GM23248 (cell line): ENCODE data around the gene PIWIL4. TPM values are rescaled to one million over a fixed set of nuclear protein-coding genes. Genes with fewer than 3 reads are reported as not detected.
"Not testable (repeated sequence)": the region's sequence is repeated elsewhere in the genome, so short reads cannot be mapped to it uniquely, and the experiment has no call there.

ENCODE experiments used
- DNase-seq: peaks from one replicate; pipeline ENCODE4 v3.0.0-alpha.2; 2015
- H2AFZ ChIP-seq: fragments of 200-600 bp; sonication (generic); 2 replicates; pipeline ENCODE4 v1.6.1; 2016; ENCODE audit warnings: antibody characterized with exemption
- H3F3A ChIP-seq: fragments of 200-600 bp; sonication (generic); 2 replicates; pipeline ENCODE4 v1.6.1; 2016; ENCODE audit warnings: mild to moderate bottlenecking, antibody characterized with exemption, mixed run types; ENCODE audit not compliant: insufficient read depth
- H3K27ac ChIP-seq: fragments of 200-600 bp; sonication (generic); 2 replicates; pipeline ENCODE4 v1.5.1; 2016; ENCODE audit warnings: mild to moderate bottlenecking
- H3K27me3 ChIP-seq: fragments of 200-600 bp; sonication (generic); replicated peaks from 2 replicates; pipeline ENCODE4 v1.6.1; 2016; ENCODE audit warnings: mild to moderate bottlenecking; ENCODE audit not compliant: insufficient read depth
- H3K36me3 ChIP-seq: fragments of 200-600 bp; sonication (generic); 2 replicates; pipeline ENCODE4 v1.6.1; 2016; ENCODE audit warnings: low read depth, mild to moderate bottlenecking
- H3K4me1 ChIP-seq: fragments of 200-600 bp; sonication (generic); 2 replicates; pipeline ENCODE4 v1.6.1; 2016; ENCODE audit warnings: mild to moderate bottlenecking; ENCODE audit not compliant: insufficient read depth
- H3K4me2 ChIP-seq: fragments of 200-600 bp; sonication (generic); one replicate; pipeline ENCODE4 v1.6.1; 2016; ENCODE audit warnings: mild to moderate bottlenecking; ENCODE audit not compliant: unreplicated experiment
- H3K4me3 ChIP-seq: fragments of 200-600 bp; sonication (generic); 2 replicates; pipeline ENCODE4 v1.5.1; 2016; ENCODE audit warnings: mild to moderate bottlenecking
- H3K79me2 ChIP-seq: fragments of 200-600 bp; sonication (generic); 2 replicates; pipeline ENCODE4 v1.6.1; 2016; ENCODE audit warnings: mild to moderate bottlenecking; ENCODE audit not compliant: insufficient read depth
- H3K9ac ChIP-seq: fragments of 200-600 bp; sonication (generic); 2 replicates; pipeline ENCODE4 v1.6.1; 2016; ENCODE audit warnings: mild to moderate bottlenecking
- H3K9me2 ChIP-seq: fragments of 200-600 bp; sonication (generic); 2 replicates; pipeline ENCODE4 v1.6.1; 2016; ENCODE audit warnings: mixed run types, mild to moderate bottlenecking, moderate library complexity; ENCODE audit not compliant: insufficient read depth
- H3K9me3 ChIP-seq: fragments of 200-600 bp; sonication (generic); one replicate; pipeline ENCODE4 v1.6.1; 2017; ENCODE audit warnings: low read depth
- H4K20me1 ChIP-seq: fragments of 200-600 bp; sonication (generic); 2 replicates; pipeline ENCODE4 v1.6.0; 2016; ENCODE audit not compliant: insufficient read depth
- EZH2 ChIP-seq: fragments of 200-600 bp; sonication (generic); IDR thresholded peaks from 2 replicates; pipeline ENCODE4 v1.6.1; 2018; ENCODE audit warnings: antibody characterized with exemption, mild to moderate bottlenecking; ENCODE audit not compliant: insufficient read depth, poor library complexity, severe bottlenecking
- EZH2phosphoT487 ChIP-seq: fragments of 200-600 bp; sonication (generic); IDR thresholded peaks from 2 replicates; pipeline ENCODE4 v1.6.1; 2018; ENCODE audit warnings: antibody characterized with exemption, moderate library complexity, mild to moderate bottlenecking, low read depth; ENCODE audit not compliant: insufficient read depth
- WGBS, 2 experiments: methylation state at CpG; one replicate each; pipeline ENCODE4 v1.1.6; 2015 to 2017; ENCODE audit warnings: low lambda C conversion rate in 2 of 2, low coverage in 1 of 2; ENCODE audit errors: missing lambda C conversion rate in 2 of 2; 5-methylcytosine and 5-hydroxymethylcytosine counted together
- in situ Hi-C: fragments of 300-500 bp; cut with MboI; formaldehyde crosslinking; loops from 2 replicates; pipeline ENCODE4 v1.15.0; 2020
- polyA plus RNA-seq: library from polyadenylated mRNA; unstranded; fragments of >200 nt; fragmentation: Nextera tagmentation; extraction: Ambion mirVana; gene quantifications from 2 replicates; pipeline ENCODE4 v1.2.1, GENCODE V29; 2016
- total RNA-seq: library from RNA; depleted of rRNA; stranded (reverse); fragments of >200 nt; shearing (Covaris generic); gene quantifications from 2 replicates; pipeline ENCODE4 v1.2.3, GENCODE V29; 2014

The PIWIL4 gene
- total and polyA plus RNA-seq, 2 experiments from 2014 or later, result 1.2 to 1.4 TPM

DNA sequence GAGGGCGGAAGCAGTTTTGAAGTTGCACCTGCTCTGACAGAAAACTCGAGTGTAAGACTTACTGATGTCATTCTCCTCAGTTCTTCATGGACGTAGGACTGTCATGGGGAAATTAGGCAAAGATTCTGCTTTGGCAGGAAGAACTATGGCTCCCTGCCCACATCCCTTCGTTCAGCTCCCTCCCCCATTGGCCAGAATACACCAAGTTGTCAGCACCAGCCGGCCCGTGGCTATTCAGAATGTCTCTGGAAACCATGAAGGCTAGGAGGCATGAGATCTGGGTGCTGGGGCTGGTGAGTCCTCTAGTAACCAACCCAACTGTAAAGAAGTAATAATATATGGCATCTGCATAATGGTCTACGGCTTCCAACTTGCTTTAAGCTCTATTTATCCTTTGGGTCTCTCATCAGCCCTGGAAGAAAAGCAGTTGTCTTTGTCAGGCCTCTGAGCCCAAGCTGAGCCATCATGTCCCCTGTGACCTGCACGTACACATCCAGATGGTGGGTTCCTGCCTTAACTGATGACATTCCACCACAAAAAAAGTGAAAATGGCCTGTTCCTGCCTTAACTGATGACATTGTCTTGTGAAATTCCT is 74.1 kb downstream of the PIWIL4 start:
- H3K9ac ChIP-seq, result no peak overlapping the region
- no peak overlapping the region for H3K4me3 ChIP-seq
- H4K20me1 ChIP-seq, result no peaks in the 10 kb centered on the region
- no peaks in the 10 kb centered on the region for H3K9me2 ChIP-seq
- H3K9me3 ChIP-seq, result no peaks in the 10 kb centered on the region
- TF ChIP-seq EZH2phosphoT487, result no peak
- no peak for TF ChIP-seq EZH2
- DNase-seq, result no peak
- peaks cover 12% of the 10 kb centered on the region; the same call in 1 of the 2 replicates for H3F3A ChIP-seq
- peaks cover 15% of the 10 kb centered on the region for H3K4me1 ChIP-seq
- in situ Hi-C loops, result no loop called here
- H3K4me2 ChIP-seq, result no peak overlapping the region
- no peaks in the 10 kb centered on the region for H3K36me3 ChIP-seq
- no peaks in the 10 kb centered on the region for H3K79me2 ChIP-seq
- H3K27me3 ChIP-seq, result no peaks in the 10 kb centered on the region
- no peak overlapping the region; the same call in 1 of the 2 replicates for H2AFZ ChIP-seq
- H3K27ac ChIP-seq, result no peak overlapping the region
- 37 to 40% methylated on average over 8 of the region's 8 CpGs for WGBS, 2 experiments

DNA sequence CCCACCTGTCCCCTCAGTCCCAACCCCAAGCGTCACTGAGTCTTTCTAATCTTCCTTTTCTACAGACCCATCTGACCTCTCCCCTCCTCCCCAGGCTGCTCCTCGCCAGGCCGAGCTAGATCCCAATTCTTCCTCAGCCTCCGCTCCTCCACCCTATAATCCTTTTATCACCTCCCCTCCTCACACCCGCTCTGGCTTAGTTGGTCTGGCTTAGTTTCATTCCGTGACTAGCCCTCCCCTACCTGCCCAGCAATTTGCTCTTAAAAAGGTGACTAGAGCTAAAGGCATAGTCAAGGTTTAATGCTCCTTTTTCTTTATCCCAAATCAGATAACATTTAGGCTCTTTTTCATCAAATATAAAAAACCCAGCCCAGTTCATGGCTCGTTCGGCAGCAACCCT is 76.0 kb downstream of the PIWIL4 start:
- peaks cover 12% of the 10 kb centered on the region for H3K4me1 ChIP-seq
- H3K9me3 ChIP-seq, H3K4me2 ChIP-seq, H3K9ac ChIP-seq, DNase-seq, H4K20me1 ChIP-seq, H3F3A ChIP-seq, H3K4me3 ChIP-seq, H3K27ac ChIP-seq, H3K36me3 ChIP-seq, H3K9me2 ChIP-seq, H3K79me2 ChIP-seq, in situ Hi-C loops, H3K27me3 ChIP-seq, H2AFZ ChIP-seq: not testable (repeated sequence)
- 64 to 66% methylated on average over 7 of the region's 8 CpGs for WGBS, 2 experiments

DNA sequence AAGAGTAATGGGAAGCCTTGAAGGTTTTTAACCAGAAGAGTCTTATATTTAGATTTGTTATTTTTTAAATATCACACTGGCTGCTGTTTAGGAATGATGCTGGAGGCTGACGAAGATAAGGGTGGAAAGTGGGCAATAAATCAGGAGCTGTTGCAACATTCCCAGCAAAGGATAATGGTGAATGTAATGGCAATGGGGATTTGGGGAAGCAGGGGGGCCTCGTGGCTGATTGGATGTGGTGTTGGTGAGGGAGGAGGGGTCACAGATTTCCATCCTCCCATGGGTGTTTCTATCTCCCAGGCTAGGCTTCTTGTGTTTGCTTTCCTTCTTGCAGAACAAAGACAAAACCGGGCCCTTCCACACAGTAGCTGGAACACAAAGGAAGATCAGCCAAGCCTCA is 80.8 kb downstream of the PIWIL4 start:
- Histone ChIP-seq H3K9me3 (no peaks in the 10 kb centered on the region), H3K27ac (no peak overlapping the region), H4K20me1 (no peaks in the 10 kb centered on the region), H2AFZ (no peak overlapping the region), H3K4me2 (no peak overlapping the region), H3K4me1 (peaks cover 17% of the 10 kb centered on the region), H3K9ac (no peak overlapping the region), H3K9me2 (no peaks in the 10 kb centered on the region), H3K36me3 (no peaks in the 10 kb centered on the region), H3K79me2 (no peaks in the 10 kb centered on the region), H3K27me3 (no peaks in the 10 kb centered on the region), H3F3A (peaks cover 8% of the 10 kb centered on the region; the same call in 1 of the 2 replicates), H3K4me3 (no peak overlapping the region)
- in situ Hi-C loops, result no loop called here
- DNase-seq, result no peak
- TF ChIP-seq EZH2phosphoT487 (no peak), EZH2 (no peak)
- 47 to 55% methylated on average over 3 of the region's 3 CpGs for WGBS, 2 experiments

DNA sequence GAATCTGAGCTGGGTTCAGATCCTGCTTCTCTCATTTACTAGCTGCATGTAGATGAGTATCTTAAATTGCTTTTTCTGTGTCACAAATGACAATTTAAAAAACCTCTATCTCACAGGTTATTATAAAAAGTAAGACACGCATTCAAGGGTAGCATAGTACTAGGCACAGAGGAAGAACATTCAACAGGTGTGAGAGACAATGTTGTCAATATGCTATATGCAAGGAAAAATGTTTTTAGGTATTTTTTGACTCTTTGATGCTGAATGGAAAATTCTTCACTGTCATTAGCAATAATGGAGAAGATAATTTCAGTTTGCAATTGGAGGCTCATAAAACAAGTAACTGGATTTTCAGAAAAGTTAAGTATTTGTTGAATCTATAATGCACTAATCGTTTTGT is 81.6 kb downstream of the PIWIL4 start:
- Histone ChIP-seq H3K79me2 (no peaks in the 10 kb centered on the region), H3K9ac (no peak overlapping the region), H4K20me1 (no peaks in the 10 kb centered on the region), H3F3A (peaks cover 8% of the 10 kb centered on the region; the same call in 1 of the 2 replicates), H3K4me1 (peaks cover 17% of the 10 kb centered on the region), H3K36me3 (no peaks in the 10 kb centered on the region), H3K27me3 (no peaks in the 10 kb centered on the region), H3K27ac (no peak overlapping the region), H3K9me2 (no peaks in the 10 kb centered on the region), H2AFZ (no peak overlapping the region), H3K9me3 (no peaks in the 10 kb centered on the region), H3K4me2 (no peak overlapping the region), H3K4me3 (no peak overlapping the region)
- TF ChIP-seq EZH2phosphoT487 (no peak), EZH2 (no peak)
- in situ Hi-C loops, result no loop called here
- 94 to 95% methylated on average over 2 of the region's 2 CpGs for whole genome bisulfite sequencing, 2 experiments
- DNase-seq, result no peak

DNA sequence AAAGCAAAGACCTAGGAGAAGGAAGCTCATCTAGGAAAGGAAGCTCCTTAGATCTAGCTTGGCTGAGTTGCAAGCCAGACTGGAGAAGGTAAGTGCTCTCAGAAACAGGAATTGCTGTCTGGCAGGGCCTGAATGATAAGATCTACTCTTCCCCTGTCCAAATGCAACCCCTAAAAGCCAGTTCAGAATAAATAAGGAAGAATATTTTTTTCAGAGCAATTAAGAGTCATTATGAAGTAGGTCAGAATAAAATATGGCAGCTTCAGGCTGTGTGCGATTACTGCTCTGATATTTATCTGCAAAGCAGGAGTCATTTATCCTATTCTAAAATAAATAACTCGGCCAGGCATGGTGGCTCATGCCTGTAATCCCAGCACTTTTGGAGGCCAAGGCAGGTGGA is 82.1 kb downstream of the PIWIL4 start:
- in situ Hi-C loops, result no loop called here
- H3K4me3 ChIP-seq, result no peak overlapping the region
- H3K27me3 ChIP-seq, result no peaks in the 10 kb centered on the region
- no peak overlapping the region for H3K4me2 ChIP-seq
- no peaks in the 10 kb centered on the region for H3K79me2 ChIP-seq
- H3K9me2 ChIP-seq, result no peaks in the 10 kb centered on the region
- no peak overlapping the region for H2AFZ ChIP-seq
- peaks cover 17% of the 10 kb centered on the region for H3K4me1 ChIP-seq
- H3K36me3 ChIP-seq, result no peaks in the 10 kb centered on the region
- peaks cover 8% of the 10 kb centered on the region; the same call in 1 of the 2 replicates for H3F3A ChIP-seq
- no peak overlapping the region for H3K27ac ChIP-seq
- no peaks in the 10 kb centered on the region for H3K9me3 ChIP-seq
- H3K9ac ChIP-seq, result no peak overlapping the region
- DNase-seq, result no peak
- no peak for TF ChIP-seq EZH2phosphoT487
- TF ChIP-seq EZH2, result no peak
- 96 to 99% methylated on average over 2 of the region's 2 CpGs for WGBS, 2 experiments
- no peaks in the 10 kb centered on the region for H4K20me1 ChIP-seq
